Activated naive CD8-positive, alpha-beta T cell treated with anti-CD3 and anti-CD28 coated beads, Interleukin-2, amount 10 ng/mL, durations not matched to agents 7 days and 5 days (primary cell): Measurements from ENCODE around the gene SETD3. TPM values are rescaled to one million over a fixed set of nuclear protein-coding genes. Genes with fewer than 3 reads are reported as not detected.

ENCODE experiments used
- ATAC-seq: fragments of 150-1000 bp; cut with Tn5 transposase; one replicate; pipeline ENCODE4 v1.10.0; 2021; ENCODE audit warnings: low read depth, moderate library complexity
- POLR2A ChIA-PET: fragments of 350-600 bp; sonication (Branson Sonifier 250); formaldehyde crosslinking; loops from one replicate; lab custom pipeline; 2021; ENCODE audit warnings: antibody characterized with exemption; lab: Charles Lee
- DNase-seq: peaks from one replicate; pipeline ENCODE4 v3.0.0; 2021
- H3K27ac Mint-ChIP-seq: one replicate; pipeline ENCODE4 v1.8.0; 2022; ENCODE audit warnings: mild to moderate bottlenecking, mixed read lengths
- H3K27me3 Mint-ChIP-seq: one replicate; pipeline ENCODE4 v1.8.0; 2022; ENCODE audit warnings: mild to moderate bottlenecking, moderate library complexity, mixed read lengths
- H3K36me3 Mint-ChIP-seq: one replicate; pipeline ENCODE4 v1.8.0; 2021; ENCODE audit warnings: mild to moderate bottlenecking, mixed read lengths
- H3K4me1 Mint-ChIP-seq: one replicate; pipeline ENCODE4 v1.8.0; 2021; ENCODE audit warnings: mixed read lengths
- H3K4me3 Mint-ChIP-seq: one replicate; pipeline ENCODE4 v1.8.0; 2022; ENCODE audit warnings: mild to moderate bottlenecking, moderate library complexity, mixed read lengths
- H3K9me3 Mint-ChIP-seq: one replicate; pipeline ENCODE4 v1.8.0; 2021; ENCODE audit warnings: mixed read lengths
- total RNA-seq, 2 experiments: library from RNA; stranded (reverse); gene quantifications; one replicate each; pipeline ENCODE4 v1.2.3, GENCODE V29; 2021

The SETD3 gene
- total RNA-seq, 2 experiments from 2014 or later = 61.9 to 64.4 TPM

GRCh38 chr14:99472937-99473336 lies 7.7 kb downstream of the SETD3 start:
- POLR2A ChIA-PET = no interaction called here
- DNase-seq (no peak), ATAC-seq (no peak)
- H3K9me3 Mint-ChIP-seq = no peaks in the 10 kb centered on the region
- no peak overlapping the region for H3K27ac Mint-ChIP-seq
- peaks cover 21% of the 10 kb centered on the region for H3K4me1 Mint-ChIP-seq
- no peaks in the 10 kb centered on the region for H3K36me3 Mint-ChIP-seq
- H3K27me3 Mint-ChIP-seq = no peaks in the 10 kb centered on the region
- no peak overlapping the region for H3K4me3 Mint-ChIP-seq

DNA sequence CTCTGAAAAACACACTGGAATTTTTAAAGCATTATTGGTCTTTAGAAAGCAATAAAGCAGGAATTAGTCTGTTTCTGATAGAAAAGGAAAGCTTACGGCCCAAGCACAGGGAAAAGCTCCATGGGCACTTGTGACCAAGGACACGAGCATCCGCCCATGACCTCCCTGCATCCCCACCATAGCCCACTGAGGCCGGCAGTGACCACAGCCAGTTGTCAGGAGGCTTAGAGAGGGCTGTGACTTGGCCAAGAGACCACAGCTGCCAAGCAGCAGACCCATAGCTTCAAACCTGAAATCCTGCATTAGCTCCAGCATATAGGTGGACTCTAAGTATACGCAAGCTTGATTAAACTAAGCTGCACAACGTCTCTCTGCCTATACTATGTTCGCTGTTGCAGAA lies 8.9 kb downstream of the SETD3 start:
- POLR2A ChIA-PET = no interaction called here
- no peak for ATAC-seq
- Mint-ChIP-seq H3K36me3 (no peaks in the 10 kb centered on the region), H3K4me3 (no peak overlapping the region), H3K4me1 (peaks cover 24% of the 10 kb centered on the region), H3K27me3 (no peaks in the 10 kb centered on the region), H3K9me3 (no peaks in the 10 kb centered on the region), H3K27ac (no peak overlapping the region)
- no peak for DNase-seq

DNA sequence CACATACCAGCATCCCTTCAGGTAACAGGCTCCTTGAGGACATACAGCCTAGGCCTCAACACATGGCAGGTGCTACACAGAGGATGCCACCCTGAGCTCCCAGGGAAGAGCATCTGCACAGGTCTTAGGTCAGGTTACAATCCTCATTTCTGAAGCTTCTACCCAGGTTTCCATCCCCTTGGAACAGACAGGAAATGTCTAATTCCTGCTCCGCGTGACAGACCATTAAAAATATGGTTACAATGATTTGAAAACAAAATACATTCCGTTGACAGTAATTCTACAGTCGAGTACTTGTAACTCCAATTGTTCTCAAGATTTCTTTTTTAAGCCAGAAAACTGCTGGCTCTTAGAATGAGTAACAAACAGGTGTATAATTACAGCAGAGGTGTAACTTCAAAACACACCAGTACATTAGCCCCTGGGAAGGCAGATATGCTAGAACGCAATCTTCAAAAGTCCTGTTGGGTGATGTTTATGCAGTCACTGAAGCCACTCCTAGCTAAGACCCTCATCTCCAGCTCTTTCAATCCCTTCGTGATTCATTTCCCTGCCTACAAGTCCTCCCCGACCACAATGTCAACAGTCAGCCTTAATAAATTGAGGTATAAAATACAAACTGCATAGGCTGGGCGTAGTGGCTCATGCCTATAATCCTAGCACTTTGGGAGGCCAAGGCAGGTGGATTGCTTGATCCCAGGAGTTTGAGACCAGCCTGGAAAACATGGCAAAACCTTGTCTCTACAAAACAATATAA lies 11.6 kb downstream of the SETD3 start:
- H3K4me1 Mint-ChIP-seq = peaks cover 22% of the 10 kb centered on the region
- no peak overlapping the region for H3K4me3 Mint-ChIP-seq
- POLR2A ChIA-PET = no interaction called here
- DNase-seq (no peak), ATAC-seq (no peak)
- H3K27ac Mint-ChIP-seq = peak overlapping the region; percentile 9
- no peaks in the 10 kb centered on the region for H3K27me3 Mint-ChIP-seq
- no peaks in the 10 kb centered on the region for H3K36me3 Mint-ChIP-seq
- no peaks in the 10 kb centered on the region for H3K9me3 Mint-ChIP-seq

- peak overlapping the region; percentile 17 for H3K4me3 Mint-ChIP-seq
- DNase-seq (no peak), ATAC-seq (peak; percentile 56)
- peaks cover 5% of the 10 kb centered on the region for H3K36me3 Mint-ChIP-seq
- H3K27me3 Mint-ChIP-seq = no peaks in the 10 kb centered on the region
- POLR2A ChIA-PET = no interaction called here
- H3K4me1 Mint-ChIP-seq = peaks cover 22% of the 10 kb centered on the region
- H3K9me3 Mint-ChIP-seq = no peaks in the 10 kb centered on the region
- peak overlapping the region; percentile 28 for H3K27ac Mint-ChIP-seq
Measured at GRCh38 chr14:99468081-99468480, 12.6 kb downstream of the SETD3 start.

- Mint-ChIP-seq H3K27me3 (no peaks in the 10 kb centered on the region), H3K36me3 (peaks cover 5% of the 10 kb centered on the region), H3K4me1 (peaks cover 23% of the 10 kb centered on the region), H3K27ac (no peak overlapping the region), H3K9me3 (no peaks in the 10 kb centered on the region), H3K4me3 (peak overlapping the region; percentile 17)
- no peak for ATAC-seq
- no peak for DNase-seq
- POLR2A ChIA-PET = no interaction called here
Measured at GRCh38 chr14:99467336-99468078, 13.2 kb downstream of the SETD3 start.

- no peaks in the 10 kb centered on the region for H3K27me3 Mint-ChIP-seq
- no peak overlapping the region for H3K4me3 Mint-ChIP-seq
- DNase-seq = no peak
- POLR2A ChIA-PET = no interaction called here
- no peaks in the 10 kb centered on the region for H3K9me3 Mint-ChIP-seq
- peaks cover 7% of the 10 kb centered on the region for H3K36me3 Mint-ChIP-seq
- ATAC-seq = no peak
- no peak overlapping the region for H3K27ac Mint-ChIP-seq
- H3K4me1 Mint-ChIP-seq = peaks cover 24% of the 10 kb centered on the region
Measured at GRCh38 chr14:99466758-99467157, 13.9 kb downstream of the SETD3 start.

- no peaks in the 10 kb centered on the region for H3K27me3 Mint-ChIP-seq
- no peak overlapping the region for H3K4me3 Mint-ChIP-seq
- H3K36me3 Mint-ChIP-seq = peaks cover 12% of the 10 kb centered on the region
- ATAC-seq = no peak
- no peaks in the 10 kb centered on the region for H3K9me3 Mint-ChIP-seq
- DNase-seq = no peak
- H3K27ac Mint-ChIP-seq = no peak overlapping the region
- peaks cover 22% of the 10 kb centered on the region for H3K4me1 Mint-ChIP-seq
- POLR2A ChIA-PET = no interaction called here
Measured at GRCh38 chr14:99465288-99465687, 15.4 kb downstream of the SETD3 start.

- DNase-seq (no peak), ATAC-seq (no peak)
- Mint-ChIP-seq H3K36me3 (peaks cover 16% of the 10 kb centered on the region), H3K27ac (no peak overlapping the region), H3K27me3 (no peaks in the 10 kb centered on the region), H3K4me1 (peaks cover 16% of the 10 kb centered on the region), H3K9me3 (no peaks in the 10 kb centered on the region), H3K4me3 (no peak overlapping the region)
- POLR2A ChIA-PET = no interaction called here
Measured at GRCh38 chr14:99463974-99464373, 16.7 kb downstream of the SETD3 start.

DNA sequence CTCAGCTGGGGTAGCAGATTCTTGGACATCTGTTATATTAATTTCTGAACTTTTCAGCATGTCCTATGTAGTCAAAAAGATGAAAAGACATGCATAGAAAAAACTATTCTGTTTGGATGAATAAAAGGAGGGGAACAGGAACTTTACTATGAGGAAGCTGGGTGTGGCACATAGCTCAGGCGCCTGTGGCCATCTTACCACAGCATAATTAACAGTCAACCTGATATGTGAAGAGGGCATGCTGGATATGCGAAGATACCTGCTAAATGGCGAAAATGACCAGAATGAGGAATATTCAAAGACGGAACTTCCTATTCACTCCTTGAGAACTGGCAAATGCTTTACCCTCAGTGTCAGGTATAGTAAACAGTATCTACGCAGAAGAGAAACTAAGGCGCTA lies 18.4 kb downstream of the SETD3 start:
- ATAC-seq (no peak), DNase-seq (no peak)
- Mint-ChIP-seq H3K27me3 (no peaks in the 10 kb centered on the region), H3K36me3 (peaks cover 21% of the 10 kb centered on the region), H3K27ac (no peak overlapping the region), H3K9me3 (no peaks in the 10 kb centered on the region), H3K4me1 (peaks cover 2% of the 10 kb centered on the region), H3K4me3 (no peak overlapping the region)
- POLR2A ChIA-PET = no interaction called here

GRCh38 chr14:99461411-99462085 lies 19.1 kb downstream of the SETD3 start:
- ATAC-seq = no peak
- DNase-seq = no peak
- peaks cover 2% of the 10 kb centered on the region for H3K4me1 Mint-ChIP-seq
- H3K27me3 Mint-ChIP-seq = no peaks in the 10 kb centered on the region
- no peaks in the 10 kb centered on the region for H3K9me3 Mint-ChIP-seq
- POLR2A ChIA-PET = no interaction called here
- no peak overlapping the region for H3K4me3 Mint-ChIP-seq
- H3K27ac Mint-ChIP-seq = no peak overlapping the region
- peaks cover 26% of the 10 kb centered on the region for H3K36me3 Mint-ChIP-seq

DNA sequence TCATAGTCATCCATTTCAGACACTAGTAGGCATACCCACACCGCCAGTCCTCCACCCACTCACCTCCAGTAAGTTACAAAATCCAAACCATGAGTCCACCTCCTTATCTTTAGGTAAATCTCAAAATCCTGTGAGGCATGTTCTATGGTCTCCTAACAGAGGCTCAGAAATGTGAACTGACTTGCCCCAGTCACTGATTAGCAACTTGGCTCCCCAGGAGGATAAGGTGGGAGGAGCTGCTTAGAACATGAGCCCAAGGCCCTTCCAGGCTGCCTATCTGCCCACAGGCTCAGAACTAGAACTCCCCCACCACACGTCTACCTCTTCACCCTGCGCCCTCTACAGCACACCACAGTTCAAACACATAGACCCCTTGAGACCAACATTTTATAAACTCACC lies 19.9 kb downstream of the SETD3 start:
- Mint-ChIP-seq H3K4me3 (no peak overlapping the region), H3K9me3 (no peaks in the 10 kb centered on the region), H3K36me3 (peaks cover 27% of the 10 kb centered on the region), H3K27ac (no peak overlapping the region), H3K4me1 (peaks cover 2% of the 10 kb centered on the region), H3K27me3 (no peaks in the 10 kb centered on the region)
- POLR2A ChIA-PET = no interaction called here
- no peak for DNase-seq
- no peak for ATAC-seq

DNA sequence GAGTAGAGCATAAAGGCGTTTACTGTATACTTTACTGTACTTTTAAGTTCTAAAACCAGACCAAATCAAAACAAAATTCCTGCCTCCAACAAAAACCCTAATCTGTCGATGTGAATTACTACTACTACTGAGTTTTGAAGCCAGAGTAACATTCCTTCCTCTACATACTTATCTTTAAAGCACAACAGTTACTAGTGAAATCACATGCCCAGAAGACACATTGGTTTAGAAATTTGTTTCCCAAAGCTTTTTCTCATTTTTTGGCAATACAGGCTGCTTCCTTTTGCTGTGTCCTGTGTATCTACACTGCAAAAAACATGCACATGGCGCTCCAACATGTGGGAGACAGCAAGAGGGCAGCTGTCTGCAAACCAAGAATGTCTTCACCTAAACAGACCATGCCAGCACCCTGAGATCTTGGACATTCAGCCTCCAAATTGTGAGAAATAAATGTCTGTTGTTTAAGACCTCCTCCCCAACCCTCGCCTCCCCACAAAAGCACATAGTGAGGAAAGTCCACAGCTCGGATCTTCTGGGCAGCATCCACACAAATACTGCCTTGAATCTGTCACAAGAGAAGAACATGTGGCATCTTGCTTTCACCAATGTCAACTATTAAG lies 21.1 kb downstream of the SETD3 start:
- peaks cover 2% of the 10 kb centered on the region for H3K4me1 Mint-ChIP-seq
- POLR2A ChIA-PET = no interaction called here
- peaks cover 32% of the 10 kb centered on the region for H3K36me3 Mint-ChIP-seq
- H3K4me3 Mint-ChIP-seq = no peak overlapping the region
- H3K27me3 Mint-ChIP-seq = no peaks in the 10 kb centered on the region
- no peak for ATAC-seq
- H3K9me3 Mint-ChIP-seq = no peaks in the 10 kb centered on the region
- H3K27ac Mint-ChIP-seq = no peak overlapping the region
- DNase-seq = no peak

GRCh38 chr14:99454246-99454645 lies 26.4 kb downstream of the SETD3 start:
- Mint-ChIP-seq H3K27ac (no peak overlapping the region), H3K36me3 (peaks cover 26% of the 10 kb centered on the region), H3K27me3 (no peaks in the 10 kb centered on the region), H3K9me3 (no peaks in the 10 kb centered on the region), H3K4me1 (no peaks in the 10 kb centered on the region), H3K4me3 (no peak overlapping the region)
- POLR2A ChIA-PET = no interaction called here
- no peak for DNase-seq
- no peak for ATAC-seq
